Measurements from ENCODE around the gene ZNF664.

ZNF664 gene

GRCh38 chr12:124001343-124001742 lies 28.3 kb downstream of the ZNF664 start:
- TF ChIP-seq CTCF (conservative IDR thresholded peaks at IDR 0.05; ENCODE audit: low read depth, low read length): no peak
- no peaks in the 10 kb centered on the region for H3K79me2 ChIP-seq (ENCODE audit: insufficient read depth, low read depth)
- H3K4me1 ChIP-seq (ENCODE audit: low read depth, poor library complexity, severe bottlenecking): no peaks in the 10 kb centered on the region
- no peak overlapping the region for H2AFZ ChIP-seq (ENCODE audit: low read depth)
- no peak overlapping the region for H3K9ac ChIP-seq
- H4K20me1 ChIP-seq (ENCODE audit: insufficient read depth): no peaks in the 10 kb centered on the region
- no peak overlapping the region for H3K4me2 ChIP-seq
- H3K4me3 ChIP-seq (IDR thresholded peaks at IDR 0.05; ENCODE audit: insufficient read depth, low read depth, low read length): no peak overlapping the region
- no peaks in the 10 kb centered on the region for H3K36me3 ChIP-seq (ENCODE audit: insufficient read depth)
- H3K27me3 ChIP-seq (ENCODE audit: insufficient read depth, low read depth): no peaks in the 10 kb centered on the region
- no peak overlapping the region for H3K27ac ChIP-seq

GRCh38 chr12:124002021-124002644 lies 29.1 kb downstream of the ZNF664 start:
- no peaks in the 10 kb centered on the region for H4K20me1 ChIP-seq (ENCODE audit: insufficient read depth)
- H3K27ac ChIP-seq: no peak overlapping the region
- no peak overlapping the region for H2AFZ ChIP-seq (ENCODE audit: low read depth)
- no peaks in the 10 kb centered on the region for H3K27me3 ChIP-seq (ENCODE audit: insufficient read depth, low read depth)
- no peaks in the 10 kb centered on the region for H3K36me3 ChIP-seq (ENCODE audit: insufficient read depth)
- H3K9ac ChIP-seq: no peak overlapping the region
- H3K4me1 ChIP-seq (ENCODE audit: low read depth, poor library complexity, severe bottlenecking): no peaks in the 10 kb centered on the region
- H3K4me3 ChIP-seq (IDR thresholded peaks at IDR 0.05; ENCODE audit: insufficient read depth, low read depth, low read length): no peak overlapping the region
- no peak for TF ChIP-seq CTCF (conservative IDR thresholded peaks at IDR 0.05; ENCODE audit: low read depth, low read length)
- no peaks in the 10 kb centered on the region for H3K79me2 ChIP-seq (ENCODE audit: insufficient read depth, low read depth)
- no peak overlapping the region for H3K4me2 ChIP-seq

GRCh38 chr12:124002654-124003053 lies 29.6 kb downstream of the ZNF664 start:
- Histone ChIP-seq H4K20me1 (ENCODE audit: insufficient read depth) (no peaks in the 10 kb centered on the region), H3K79me2 (ENCODE audit: insufficient read depth, low read depth) (no peaks in the 10 kb centered on the region), H3K27me3 (ENCODE audit: insufficient read depth, low read depth) (no peaks in the 10 kb centered on the region), H3K4me2 (no peak overlapping the region), H3K4me1 (ENCODE audit: low read depth, poor library complexity, severe bottlenecking) (no peaks in the 10 kb centered on the region), H2AFZ (ENCODE audit: low read depth) (no peak overlapping the region), H3K36me3 (ENCODE audit: insufficient read depth) (no peaks in the 10 kb centered on the region), H3K27ac (no peak overlapping the region), H3K9ac (no peak overlapping the region), H3K4me3 (IDR thresholded peaks at IDR 0.05; ENCODE audit: insufficient read depth, low read depth, low read length) (no peak overlapping the region)
- no peak for TF ChIP-seq CTCF (conservative IDR thresholded peaks at IDR 0.05; ENCODE audit: low read depth, low read length)

GRCh38 chr12:124004233-124004875 lies 31.3 kb downstream of the ZNF664 start:
- no peaks in the 10 kb centered on the region for H4K20me1 ChIP-seq (ENCODE audit: insufficient read depth)

More at GRCh38 chr12:124004233-124004875, 31.3 kb downstream of the ZNF664 start:
- Histone ChIP-seq H3K4me2 (no peak overlapping the region), H3K4me3 (IDR thresholded peaks at IDR 0.05; ENCODE audit: insufficient read depth, low read depth, low read length) (no peak overlapping the region), H3K79me2 (ENCODE audit: insufficient read depth, low read depth) (no peaks in the 10 kb centered on the region), H3K27ac (no peak overlapping the region), H3K27me3 (ENCODE audit: insufficient read depth, low read depth) (no peaks in the 10 kb centered on the region), H3K36me3 (ENCODE audit: insufficient read depth) (no peaks in the 10 kb centered on the region), H3K4me1 (ENCODE audit: low read depth, poor library complexity, severe bottlenecking) (no peaks in the 10 kb centered on the region), H3K9ac (no peak overlapping the region), H2AFZ (ENCODE audit: low read depth) (no peak overlapping the region)
- TF ChIP-seq CTCF (conservative IDR thresholded peaks at IDR 0.05; ENCODE audit: low read depth, low read length): no peak
